ENCODE measurements around the gene MYNN. TPM values are rescaled to one million over a fixed set of nuclear protein-coding genes. Genes with fewer than 3 reads are reported as not detected.

Gene MYNN
- total and polyA plus RNA-seq, 2 donors (not counting 3 experiments of a cell fraction or from before 2014, with no cell fraction given), result 7.1 to 12.7 TPM

GRCh38 chr3:169771497-169772304 lies 1.5 kb upstream of the MYNN start:
- Histone ChIP-seq H3K9ac (replicated peaks; ENCODE audit: extremely low read depth, insufficient read depth, low read length) (peak overlapping the region; percentile 93), H3K36me3 (ENCODE audit: control insufficient read depth in 2 of 2, extremely low read depth in 1 of 2, insufficient read depth in 2 of 2, low read length in 2 of 2) (peaks cover 0 to 3% of the 10 kb centered on the region in 2 experiments), H3K4me3 (replicated peaks in 1 of 3; ENCODE audit: insufficient read depth in 1 of 3, low read depth in 1 of 3, low read length in 3 of 3) (peak overlapping the region; percentile 77 to 94 (median 83)), H3K27me3 (ENCODE audit: control insufficient read depth in 2 of 2, insufficient read depth in 2 of 2, low read length in 2 of 2) (no peaks in the 10 kb centered on the region), H3K4me1 (ENCODE audit: control insufficient read depth, extremely low read depth, insufficient read depth, low read length) (peaks cover 13% of the 10 kb centered on the region), H2AFZ (ENCODE audit: low read depth, low read length) (peak overlapping the region; percentile 77), H3K9me1 (replicated peaks; ENCODE audit: control insufficient read depth, extremely low read depth, insufficient read depth, low read length) (no peaks in the 10 kb centered on the region), H3K79me2 (ENCODE audit: control insufficient read depth, insufficient read depth, low read length) (peaks cover 29% of the 10 kb centered on the region), H3K4me2 (ENCODE audit: insufficient read depth, low read length) (peak overlapping the region; percentile 98), H4K20me1 (replicated peaks; ENCODE audit: control insufficient read depth, extremely low read depth, insufficient read depth, low read length) (no peaks in the 10 kb centered on the region), H3K9me3 (replicated peaks; ENCODE audit: control insufficient read depth, insufficient read depth, low read length) (no peaks in the 10 kb centered on the region), H3K27ac (ENCODE audit: insufficient read depth, low read depth, low read length) (peak overlapping the region; percentile 94)
- ChIA-PET CTCF (interaction anchor here (1.0 kb wide), 1 partner anchor 819 kb away, joined by 3 read pairs; no protein-coding TSS in a partner anchor), POLR2A (interaction anchor here (0.6 to 0.7 kb wide), 5 partner anchors 23 to 632 kb away, joined by 3 to 10 read pairs (median 4); no protein-coding TSS in a partner anchor)
- FAIRE-seq, result peak; percentile 85
- intact Hi-C loops (cut with micrococcal nuclease), result loop anchor here (2.0 to 5.0 kb wide), 5 partner anchors 41 to 624 kb away; partner anchors contain the start of genes GPR160, LRRC34, LRRIQ4 and SEC62
- dilution Hi-C loops (cut with MboI; ENCODE audit: extremely low pct_ligation_motif_present, low sequenced_read_pairs), result no loop called here
- BruUV-seq (replicated peaks), result no TSS peak
- peak; percentile 95 for DNase-seq (ENCODE audit: low read depth, low spot score)
- TF ChIP-seq, protein P1, sequence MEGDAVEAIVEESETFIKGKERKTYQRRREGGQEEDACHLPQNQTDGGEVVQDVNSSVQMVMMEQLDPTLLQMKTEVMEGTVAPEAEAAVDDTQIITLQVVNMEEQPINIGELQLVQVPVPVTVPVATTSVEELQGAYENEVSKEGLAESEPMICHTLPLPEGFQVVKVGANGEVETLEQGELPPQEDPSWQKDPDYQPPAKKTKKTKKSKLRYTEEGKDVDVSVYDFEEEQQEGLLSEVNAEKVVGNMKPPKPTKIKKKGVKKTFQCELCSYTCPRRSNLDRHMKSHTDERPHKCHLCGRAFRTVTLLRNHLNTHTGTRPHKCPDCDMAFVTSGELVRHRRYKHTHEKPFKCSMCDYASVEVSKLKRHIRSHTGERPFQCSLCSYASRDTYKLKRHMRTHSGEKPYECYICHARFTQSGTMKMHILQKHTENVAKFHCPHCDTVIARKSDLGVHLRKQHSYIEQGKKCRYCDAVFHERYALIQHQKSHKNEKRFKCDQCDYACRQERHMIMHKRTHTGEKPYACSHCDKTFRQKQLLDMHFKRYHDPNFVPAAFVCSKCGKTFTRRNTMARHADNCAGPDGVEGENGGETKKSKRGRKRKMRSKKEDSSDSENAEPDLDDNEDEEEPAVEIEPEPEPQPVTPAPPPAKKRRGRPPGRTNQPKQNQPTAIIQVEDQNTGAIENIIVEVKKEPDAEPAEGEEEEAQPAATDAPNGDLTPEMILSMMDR (IDR thresholded peaks at IDR 0.05; ENCODE audit: extremely low read depth in 1 of 2, insufficient read depth in 1 of 2, low read depth in 1 of 2, low read length in 2 of 2), result no peak
- TF ChIP-seq MAX (IDR thresholded peaks at IDR 0.05; ENCODE audit: insufficient read depth, insufficient read length), result no peak
- no peak for TF ChIP-seq JUN (IDR thresholded peaks at IDR 0.05; ENCODE audit: borderline replicate concordance, insufficient read depth, insufficient read length, low read depth)
- peak; percentile 49 for TF ChIP-seq POLR2AphosphoS5 (IDR thresholded peaks at IDR 0.05; ENCODE audit: insufficient read depth, low read depth, low read length)
- TF ChIP-seq GATA2 (IDR thresholded peaks at IDR 0.05; ENCODE audit: insufficient read depth, insufficient read length, low read depth, low read length), result peak; percentile 89
- TF ChIP-seq FOS (IDR thresholded peaks at IDR 0.05; ENCODE audit: borderline replicate concordance, insufficient read depth, low read length), result no peak
- no peak for TF ChIP-seq EZH2 (IDR thresholded peaks at IDR 0.05; ENCODE audit: borderline replicate concordance, low read depth, low read length, severe bottlenecking)
- TF ChIP-seq POLR2A (IDR thresholded peaks at IDR 0.05; ENCODE audit: low read depth, low read length), result no peak
- no peak for TF ChIP-seq MYC (IDR thresholded peaks at IDR 0.05; ENCODE audit: low read depth, low read length)

Data from endothelial cell of umbilical vein (primary cell).